Subcutaneous abdominal adipose tissue (tissue), 5 donors: ENCODE results near the gene FAM3C.
"Not testable (repeated sequence)": the region's sequence is repeated elsewhere in the genome, so short reads cannot be mapped to it uniquely, and the experiment has no call there.

Source experiments
- H3K27ac ChIP-seq: one replicate; pipeline ENCODE4 v1.7.0; 2013; ENCODE audit warnings: low read depth, mild to moderate bottlenecking, inconsistent platforms, low read length, moderate library complexity
- H3K27me3 ChIP-seq, 5 donors: one replicate each; pipeline ENCODE4 v1.7.0; 2013; ENCODE audit warnings: low read length in 5 of 5, inconsistent platforms in 1 of 5; ENCODE audit not compliant: control insufficient read depth in 5 of 5, insufficient read depth in 4 of 5
- H3K36me3 ChIP-seq, 5 donors: one replicate each; pipeline ENCODE4 v1.7.0; 2013; ENCODE audit warnings: low read length in 5 of 5; ENCODE audit not compliant: control insufficient read depth in 5 of 5, insufficient read depth in 5 of 5
- H3K4me1 ChIP-seq, 5 donors: one replicate each; pipeline ENCODE4 v1.7.0; 2013; ENCODE audit warnings: low read length in 5 of 5, mild to moderate bottlenecking in 3 of 5, moderate library complexity in 1 of 5; ENCODE audit not compliant: control insufficient read depth in 5 of 5, insufficient read depth in 5 of 5
- H3K4me3 ChIP-seq, 5 donors: one replicate each; pipeline ENCODE4 v1.7.0; 2013; ENCODE audit warnings: low read length in 5 of 5, low read depth in 1 of 5
- H3K9ac ChIP-seq, 5 donors: one replicate each; pipeline ENCODE4 v1.7.0; 2013; ENCODE audit warnings: low read length in 5 of 5, mild to moderate bottlenecking in 4 of 5, moderate library complexity in 3 of 5
- H3K9me3 ChIP-seq, 5 donors: one replicate each; pipeline ENCODE4 v1.7.0; 2013; ENCODE audit warnings: low read length in 5 of 5; ENCODE audit not compliant: control insufficient read depth in 5 of 5
- donor health status: healthy.
- donor health status: healthy.
- donor health status: healthy.
- donor health status: healthy.
- donor health status: healthy.

FAM3C gene

GRCh38 chr7:121395961-121396757, at the start of gene FAM3C:
TSS of gene FAM3C (minus strand) at chr7:121396308. CDS start at chr7:121382969, 13,339 bp downstream.
- peak within 1 kb of the TSS; percentile 75 to 90 (median 84) for H3K4me3 ChIP-seq
- peaks cover 0 to 10% (median 6%) of the 10 kb centered on the region in 5 donors for H3K4me1 ChIP-seq
- H3K27ac ChIP-seq = peak within 1 kb of the TSS; percentile 72
- peaks cover 0 to 2% (median 0%) of the 10 kb centered on the region in 5 donors for H3K36me3 ChIP-seq
- H3K9me3 ChIP-seq = no peaks in the 10 kb centered on the region
- H3K27me3 ChIP-seq = no peaks in the 10 kb centered on the region
- peak within 1 kb of the TSS; percentile 79 to 90 (median 82) for H3K9ac ChIP-seq

GRCh38 chr7:121442845-121443244, 46.7 kb upstream of the FAM3C start:
- no peaks in the 10 kb centered on the region for H3K27me3 ChIP-seq
- no peaks in the 10 kb centered on the region for H3K9me3 ChIP-seq
- H3K27ac ChIP-seq = no peak overlapping the region
- no peak overlapping the region for H3K4me3 ChIP-seq
- no peak overlapping the region for H3K9ac ChIP-seq
- H3K4me1 ChIP-seq = peaks cover 0 to 19% (median 11%) of the 10 kb centered on the region in 5 donors
- no peaks in the 10 kb centered on the region for H3K36me3 ChIP-seq

- no peaks in the 10 kb centered on the region for H3K36me3 ChIP-seq
- no peaks in the 10 kb centered on the region for H3K27me3 ChIP-seq
- H3K4me3 ChIP-seq = no peak overlapping the region
- H3K27ac ChIP-seq = no peak overlapping the region
- peaks cover 0 to 18% (median 7%) of the 10 kb centered on the region in 5 donors for H3K4me1 ChIP-seq
- no peak overlapping the region for H3K9ac ChIP-seq
- no peaks in the 10 kb centered on the region for H3K9me3 ChIP-seq
Measured at GRCh38 chr7:121440857-121441503, 44.9 kb upstream of the FAM3C start.

GRCh38 chr7:121438043-121438955, 42.2 kb upstream of the FAM3C start:
- not testable (repeated sequence) for H3K27ac ChIP-seq, H3K27me3 ChIP-seq
- peak overlapping the region; percentile 42 to 72 (median 52) for H3K4me3 ChIP-seq

GRCh38 chr7:121437470-121437869, 41.4 kb upstream of the FAM3C start:
- Histone ChIP-seq H3K4me1 (peaks cover 0 to 18% (median 7%) of the 10 kb centered on the region in 5 donors), H3K9me3 (no peaks in the 10 kb centered on the region), H3K36me3 (no peaks in the 10 kb centered on the region), H3K27ac (no peak overlapping the region), H3K4me3 (no peak overlapping the region), H3K27me3 (no peaks in the 10 kb centered on the region), H3K9ac (no peak overlapping the region)

More at GRCh38 chr7:121438043-121438955, 42.2 kb upstream of the FAM3C start:
- Histone ChIP-seq H3K4me1 (peaks cover 0 to 18% (median 7%) of the 10 kb centered on the region in 5 donors), H3K9ac (peak overlapping the region in 1 of 5 donors; percentile 4)
- not testable (repeated sequence) for H3K36me3 ChIP-seq, H3K9me3 ChIP-seq

GRCh38 chr7:121436688-121437087, 40.6 kb upstream of the FAM3C start:
- no peaks in the 10 kb centered on the region for H3K9me3 ChIP-seq
- H3K27ac ChIP-seq = no peak overlapping the region
- H3K36me3 ChIP-seq = no peaks in the 10 kb centered on the region
- H3K27me3 ChIP-seq = no peaks in the 10 kb centered on the region
- H3K4me1 ChIP-seq = peaks cover 0 to 18% (median 7%) of the 10 kb centered on the region in 5 donors
- H3K9ac ChIP-seq = no peak overlapping the region
- no peak overlapping the region for H3K4me3 ChIP-seq

GRCh38 chr7:121436136-121436535, 40.0 kb upstream of the FAM3C start:
- Histone ChIP-seq H3K27me3 (no peaks in the 10 kb centered on the region), H3K4me1 (peaks cover 0 to 17% (median 7%) of the 10 kb centered on the region in 5 donors), H3K9ac (no peak overlapping the region), H3K27ac (no peak overlapping the region), H3K9me3 (no peaks in the 10 kb centered on the region), H3K4me3 (no peak overlapping the region), H3K36me3 (no peaks in the 10 kb centered on the region)

GRCh38 chr7:121433775-121434174, 37.7 kb upstream of the FAM3C start:
- no peaks in the 10 kb centered on the region for H3K9me3 ChIP-seq
- H3K27ac ChIP-seq = no peak overlapping the region
- peaks cover 0 to 13% (median 7%) of the 10 kb centered on the region in 5 donors for H3K4me1 ChIP-seq
- H3K4me3 ChIP-seq = no peak overlapping the region
- H3K9ac ChIP-seq = no peak overlapping the region
- H3K36me3 ChIP-seq = no peaks in the 10 kb centered on the region
- no peaks in the 10 kb centered on the region for H3K27me3 ChIP-seq

- H3K27ac ChIP-seq, H3K9me3 ChIP-seq, H3K9ac ChIP-seq, H3K36me3 ChIP-seq, H3K4me1 ChIP-seq, H3K27me3 ChIP-seq, H3K4me3 ChIP-seq: not testable (repeated sequence)
Measured at GRCh38 chr7:121432486-121432885, 36.4 kb upstream of the FAM3C start.
